Nephron progenitor cell (in vitro differentiated cells): Measurements from ENCODE around the gene WDR12.
"Not testable (repeated sequence)": the region's sequence is repeated elsewhere in the genome, so short reads cannot be mapped to it uniquely, and the experiment has no call there.

Experiments
- DNase-seq: peaks from one replicate; pipeline ENCODE4 v3.0.0; 2021
- H3K27ac Mint-ChIP-seq: 2 replicates; pipeline ENCODE4 v1.8.0; 2021; ENCODE audit warnings: mild to moderate bottlenecking, moderate library complexity, mixed read lengths
- H3K27me3 Mint-ChIP-seq: 2 replicates; pipeline ENCODE4 v1.8.0; 2021; ENCODE audit warnings: mild to moderate bottlenecking, low read depth, mixed read lengths; ENCODE audit not compliant: poor library complexity
- H3K36me3 Mint-ChIP-seq: 2 replicates; pipeline ENCODE4 v1.8.0; 2021; ENCODE audit warnings: low read depth, mixed read lengths
- H3K4me1 Mint-ChIP-seq: 2 replicates; pipeline ENCODE4 v1.8.0; 2021; ENCODE audit warnings: mixed read lengths
- H3K4me3 Mint-ChIP-seq: 2 replicates; pipeline ENCODE4 v1.8.0; 2021; ENCODE audit warnings: mild to moderate bottlenecking, moderate library complexity, mixed read lengths
- H3K9me3 Mint-ChIP-seq: 2 replicates; pipeline ENCODE4 v1.8.0; 2021; ENCODE audit warnings: mild to moderate bottlenecking, moderate library complexity, mixed read lengths
- TF ChIP-seq, protein P1 (sequence below): fragments of 200-600 bp; sonication (generic); IDR thresholded peaks from 2 replicates; pipeline ENCODE4 v1.5.0; 2021; ENCODE audit warnings: antibody characterized with exemption

Gene WDR12

DNA sequence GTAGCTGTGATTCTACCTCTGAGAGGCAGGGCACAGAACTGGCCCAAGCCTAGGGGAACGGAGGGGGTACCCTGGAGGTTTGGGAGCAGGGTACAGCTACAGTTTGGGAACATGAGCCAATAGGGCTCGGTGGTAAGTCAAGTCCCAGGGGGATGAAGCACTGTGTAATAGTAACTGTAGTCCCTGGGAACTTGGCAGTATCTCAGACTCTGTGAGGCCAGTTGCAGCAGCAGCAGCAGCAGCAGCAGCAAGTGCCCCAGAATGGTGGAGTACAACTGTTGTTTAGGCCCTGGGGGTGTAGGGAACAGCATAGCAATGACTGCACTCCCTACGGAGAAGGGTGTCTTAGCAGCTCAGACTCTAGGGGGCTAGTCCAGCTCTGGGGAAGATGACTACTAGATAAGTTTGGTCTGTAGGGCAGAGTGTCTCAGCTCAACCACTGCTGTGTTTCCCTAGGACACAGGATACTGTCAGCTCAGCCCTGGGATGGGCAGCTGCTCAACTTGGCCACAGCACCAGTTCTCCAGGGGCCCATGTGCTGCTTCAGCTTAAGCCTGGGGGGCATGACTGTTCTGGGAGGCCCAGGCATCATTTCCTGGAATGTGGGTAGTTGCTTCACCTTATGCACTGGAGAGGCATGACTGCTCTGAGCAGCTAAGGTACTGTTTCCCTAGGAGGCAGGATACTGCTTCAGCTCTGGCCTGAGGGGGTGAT is 21.1 kb upstream of the WDR12 start:
- Mint-ChIP-seq H3K9me3 (no peaks in the 10 kb centered on the region), H3K36me3 (peaks cover 56% of the 10 kb centered on the region), H3K27ac (no peak overlapping the region), H3K4me3 (no peak overlapping the region), H3K27me3 (no peaks in the 10 kb centered on the region), H3K4me1 (no peaks in the 10 kb centered on the region)
- DNase-seq = no peak
- TF ChIP-seq, protein P1, sequence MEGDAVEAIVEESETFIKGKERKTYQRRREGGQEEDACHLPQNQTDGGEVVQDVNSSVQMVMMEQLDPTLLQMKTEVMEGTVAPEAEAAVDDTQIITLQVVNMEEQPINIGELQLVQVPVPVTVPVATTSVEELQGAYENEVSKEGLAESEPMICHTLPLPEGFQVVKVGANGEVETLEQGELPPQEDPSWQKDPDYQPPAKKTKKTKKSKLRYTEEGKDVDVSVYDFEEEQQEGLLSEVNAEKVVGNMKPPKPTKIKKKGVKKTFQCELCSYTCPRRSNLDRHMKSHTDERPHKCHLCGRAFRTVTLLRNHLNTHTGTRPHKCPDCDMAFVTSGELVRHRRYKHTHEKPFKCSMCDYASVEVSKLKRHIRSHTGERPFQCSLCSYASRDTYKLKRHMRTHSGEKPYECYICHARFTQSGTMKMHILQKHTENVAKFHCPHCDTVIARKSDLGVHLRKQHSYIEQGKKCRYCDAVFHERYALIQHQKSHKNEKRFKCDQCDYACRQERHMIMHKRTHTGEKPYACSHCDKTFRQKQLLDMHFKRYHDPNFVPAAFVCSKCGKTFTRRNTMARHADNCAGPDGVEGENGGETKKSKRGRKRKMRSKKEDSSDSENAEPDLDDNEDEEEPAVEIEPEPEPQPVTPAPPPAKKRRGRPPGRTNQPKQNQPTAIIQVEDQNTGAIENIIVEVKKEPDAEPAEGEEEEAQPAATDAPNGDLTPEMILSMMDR = no peak

DNA sequence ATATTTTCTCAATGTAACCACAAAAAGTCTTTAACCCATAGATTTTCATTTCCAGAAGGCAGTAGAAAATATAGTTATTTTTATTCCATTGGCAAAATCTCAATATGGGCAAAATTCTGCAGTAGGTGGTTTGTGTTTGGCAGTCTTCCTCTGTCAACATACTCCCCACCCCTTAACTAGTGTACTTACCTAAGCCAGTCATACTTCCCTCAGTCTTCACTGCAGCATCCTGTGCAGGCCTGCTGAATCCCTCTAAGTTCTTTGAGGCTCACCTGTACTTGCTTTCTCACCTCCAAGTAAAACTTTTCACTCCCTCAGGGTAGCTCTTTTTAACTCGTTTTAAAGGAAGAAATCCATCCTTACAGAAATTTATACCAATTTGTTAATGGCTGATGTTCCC is 7.4 kb upstream of the WDR12 start:
- H3K4me3 Mint-ChIP-seq = no peak overlapping the region
- H3K36me3 Mint-ChIP-seq = peaks cover 31% of the 10 kb centered on the region

DNA sequence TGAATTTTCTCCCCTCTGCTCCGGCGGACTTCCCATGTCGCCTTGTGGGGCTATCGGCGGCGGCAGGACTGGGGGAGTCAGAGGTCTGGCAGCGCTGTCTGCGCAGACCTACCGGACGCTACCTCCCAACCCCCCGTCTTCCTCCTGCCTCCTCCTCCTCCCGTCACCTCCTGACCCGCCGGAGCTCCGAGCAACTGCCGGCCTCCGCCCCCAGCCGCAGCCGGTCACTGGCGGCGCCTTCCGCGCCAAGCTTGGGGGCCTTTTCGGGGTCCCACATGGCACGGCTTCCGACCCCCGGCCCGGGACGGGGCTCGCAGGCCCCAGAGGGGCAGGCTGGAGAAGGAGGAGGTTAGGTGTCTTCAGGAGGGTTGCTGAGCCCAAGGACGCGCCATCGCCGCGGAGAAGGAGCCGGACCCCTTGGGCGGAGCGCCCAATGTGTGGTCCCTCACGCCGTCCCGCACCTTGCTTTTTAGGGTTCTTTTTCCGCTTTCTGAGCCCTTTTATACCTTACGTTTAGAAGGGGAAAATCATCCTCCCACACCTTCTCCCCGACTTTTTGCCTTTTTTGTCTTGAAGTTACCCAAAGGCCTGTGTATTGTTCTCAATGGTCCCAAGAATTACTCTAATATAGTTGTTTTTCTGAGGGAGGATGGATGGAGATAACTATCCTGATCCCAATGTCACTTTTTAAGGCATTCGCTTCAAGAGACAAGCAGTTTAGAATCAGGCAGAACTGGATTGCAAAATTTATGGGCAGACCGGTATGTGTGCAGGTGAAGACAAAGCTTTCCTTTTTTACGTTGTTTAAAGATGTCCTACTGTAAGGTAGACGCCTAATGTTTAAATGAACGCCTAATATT is 1.1 kb upstream of the WDR12 start:
- DNase-seq = not testable (repeated sequence)

More for the DNA sequence above, 7.4 kb upstream of the WDR12 start:
- TF ChIP-seq, protein P1 = no peak
- DNase-seq = no peak
- Mint-ChIP-seq H3K9me3 (peaks cover 6% of the 10 kb centered on the region), H3K4me1 (no peaks in the 10 kb centered on the region), H3K27me3 (no peaks in the 10 kb centered on the region), H3K27ac (no peak overlapping the region)

DNA sequence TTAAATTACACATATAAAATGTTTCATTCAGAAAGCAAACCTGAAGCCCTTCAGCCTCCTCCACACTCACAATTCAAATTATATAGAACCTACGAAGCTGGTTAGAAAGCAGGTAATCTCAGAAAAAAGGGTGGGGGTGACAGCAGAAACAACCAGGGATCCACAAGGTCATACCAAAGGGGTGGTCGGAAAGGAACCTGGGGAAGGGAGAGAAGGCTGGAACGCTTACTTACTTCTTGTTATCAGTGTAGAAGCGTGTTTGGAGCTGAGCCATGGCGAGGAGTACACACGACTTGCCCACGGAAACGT is 316 bp downstream of the WDR12 start:
- peaks cover 27% of the 10 kb centered on the region for H3K4me1 Mint-ChIP-seq

More for the DNA sequence above, 1.1 kb upstream of the WDR12 start:
- not testable (repeated sequence) for H3K27me3 Mint-ChIP-seq, H3K9me3 Mint-ChIP-seq
- Mint-ChIP-seq H3K36me3 (peaks cover 25% of the 10 kb centered on the region), H3K4me3 (peak overlapping the region; percentile 99), H3K4me1 (peaks cover 27% of the 10 kb centered on the region), H3K27ac (peak overlapping the region; percentile 100)

DNA sequence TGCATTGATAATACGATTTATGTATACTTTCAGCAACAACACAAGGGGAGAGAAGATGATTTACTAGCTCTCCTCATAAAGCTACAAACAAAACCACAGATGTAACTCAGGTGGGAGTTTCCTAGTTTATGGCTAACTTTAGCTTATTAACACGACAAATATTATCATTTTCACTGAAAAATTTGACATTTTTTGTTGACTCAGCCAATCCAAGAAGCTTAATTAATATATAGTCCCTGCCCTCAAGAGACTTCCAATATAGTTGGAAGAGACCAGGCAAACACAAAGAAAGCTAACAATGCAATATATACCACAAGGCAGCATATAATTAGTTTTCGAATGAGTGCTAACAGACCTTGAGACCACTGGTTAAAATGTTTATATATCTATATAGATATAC is 775 bp downstream of the WDR12 start:
- Mint-ChIP-seq H3K36me3 (peaks cover 39% of the 10 kb centered on the region), H3K27ac (no peak overlapping the region), H3K4me1 (peaks cover 27% of the 10 kb centered on the region), H3K4me3 (peak overlapping the region; percentile 99), H3K9me3 (peaks cover 12% of the 10 kb centered on the region), H3K27me3 (peaks cover 1% of the 10 kb centered on the region)
- TF ChIP-seq, protein P1 = no peak
- DNase-seq = no peak

More for the DNA sequence above, 316 bp downstream of the WDR12 start:
- peaks cover 8% of the 10 kb centered on the region for H3K9me3 Mint-ChIP-seq
- DNase-seq = no peak
- H3K27ac Mint-ChIP-seq = peak overlapping the region; percentile 100
- TF ChIP-seq, protein P1 = no peak
- no peaks in the 10 kb centered on the region for H3K27me3 Mint-ChIP-seq
- H3K36me3 Mint-ChIP-seq = peaks cover 34% of the 10 kb centered on the region
- peak overlapping the region; percentile 99 for H3K4me3 Mint-ChIP-seq

DNA sequence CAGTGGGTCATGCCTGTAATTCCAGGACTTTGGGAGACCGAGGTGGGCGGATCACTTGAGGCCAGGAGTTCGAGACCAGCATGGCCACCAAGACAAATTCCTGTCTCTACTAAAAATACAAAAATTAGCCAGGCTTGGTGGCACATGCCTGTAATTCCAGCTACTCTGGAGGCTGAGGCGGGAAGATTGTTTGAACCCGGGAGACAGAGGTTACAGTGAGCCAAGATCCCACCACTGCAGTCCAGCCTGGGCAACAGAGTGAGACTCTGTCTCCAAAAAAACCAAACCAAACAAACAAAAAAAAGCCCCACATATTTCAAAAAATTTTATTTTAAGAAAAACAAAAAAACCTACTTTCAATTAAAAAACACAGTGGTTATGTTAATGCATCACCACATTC is 1.2 kb downstream of the WDR12 start:
- Mint-ChIP-seq H3K4me3 (peak overlapping the region; percentile 99), H3K9me3 (peaks cover 17% of the 10 kb centered on the region), H3K4me1 (peaks cover 27% of the 10 kb centered on the region), H3K36me3 (peaks cover 43% of the 10 kb centered on the region)
- DNase-seq, H3K27me3 Mint-ChIP-seq, H3K27ac Mint-ChIP-seq: not testable (repeated sequence)
